HCT116 (cell line): ENCODE results near the gene PTBP3. TPM values are rescaled to one million over a fixed set of nuclear protein-coding genes. Genes with fewer than 3 reads are reported as not detected.

Source experiments
- ATAC-seq: fragments of 200-7000 bp; cut with Tn5 transposase; 2 replicates; pipeline ENCODE4 v1.9.1; 2020; ENCODE audit warnings: mild to moderate bottlenecking, moderate library complexity
- BruUV-seq: library from RNA; stranded (reverse); fragments of 400-500 nt; replicated peaks from 2 replicates; lab custom pipeline; 2021; lab: Mats Ljungman, UMichigan
- CTCF ChIA-PET: fragments of 300-600 bp; sonication (Branson Sonifier 250); formaldehyde crosslinking; loops from one replicate; lab custom pipeline; 2021; ENCODE audit warnings: antibody characterized with exemption; lab: Charles Lee
- POLR2A ChIA-PET: fragments of 300-600, 350-600 bp; sonication (Branson Sonifier 250); formaldehyde crosslinking; loops from one replicate; lab custom pipeline; 2021; ENCODE audit warnings: antibody characterized with exemption; lab: Charles Lee
- RAD21 ChIA-PET, 2 experiments: fragments of 300-600 bp; sonication (Branson Sonifier 250); formaldehyde crosslinking; loops; one replicate each; lab custom pipeline; 2023; ENCODE audit warnings: low total read pairs in 2 of 2; ENCODE audit not compliant: uncharacterized antibody in 2 of 2, unreplicated experiment in 2 of 2, low non-redundant PET in 1 of 2; lab: Charles Lee
- DNase-seq: peaks from one replicate; pipeline ENCODE4 v3.0.0-alpha.2; 2010; ENCODE audit warnings: low read depth, low spot score
- H2AFZ ChIP-seq: fragments of 200-600 bp; shearing (Covaris generic), sonication (generic); 2 replicates; pipeline ENCODE4 v1.6.1; 2017; ENCODE audit warnings: low read depth, mixed run types, mixed read lengths, antibody characterized with exemption, low read length; ENCODE audit not compliant: poor library complexity, severe bottlenecking
- H3K27ac ChIP-seq: 2 replicates; pipeline ENCODE4 v1.5.1; 2012; ENCODE audit warnings: low read depth, low read length
- H3K27me3 ChIP-seq: fragments of 200-600 bp; sonication (generic); 2 replicates; pipeline ENCODE4 v1.6.1; 2016; ENCODE audit warnings: mixed run types, low read length, mixed read lengths; ENCODE audit not compliant: insufficient read depth
- H3K36me3 ChIP-seq, 2 experiments: fragments of 200-500 bp in 1 of 2; fragments of 200-600 bp in 1 of 2; sonication (Bioruptor generic) in 1 of 2; sonication (generic) in 1 of 2; 2 replicates each; pipeline versions ENCODE4 v1.5.1 to v1.6.1; 2014 to 2016; ENCODE audit warnings: low read length in 2 of 2, inconsistent platforms in 1 of 2, mixed read lengths in 1 of 2, mixed run types in 1 of 2; ENCODE audit not compliant: insufficient read depth in 2 of 2, control insufficient read depth in 1 of 2
- H3K4me1 ChIP-seq, 2 experiments: fragments of 200-600 bp in 1 of 2; sonication (generic) in 1 of 2; 2 replicates each; pipeline versions ENCODE4 v1.5.1 to v1.6.1; 2012 to 2017; ENCODE audit warnings: low read length in 2 of 2, inconsistent platforms in 1 of 2, mild to moderate bottlenecking in 1 of 2, mixed read lengths in 1 of 2, mixed run types in 1 of 2, moderate library complexity in 1 of 2; ENCODE audit not compliant: insufficient read depth in 2 of 2, control insufficient read depth in 1 of 2
- H3K4me2 ChIP-seq: fragments of 200-600 bp; sonication (generic); 2 replicates; pipeline ENCODE4 v1.6.1; 2017; ENCODE audit warnings: mixed run types, low read length, mixed read lengths
- H3K4me3 ChIP-seq, 2 experiments: fragments of 200-600 bp in 1 of 2; sonication (generic) in 1 of 2; replicated peaks in 1 of 2; 2 replicates each; pipeline ENCODE4 v1.5.1; 2011 to 2016; ENCODE audit warnings: low read length in 2 of 2, control low read depth in 1 of 2, low read depth in 1 of 2, mild to moderate bottlenecking in 1 of 2, mixed read lengths in 1 of 2, mixed run types in 1 of 2
- H3K79me2 ChIP-seq: fragments of 200-600 bp; sonication (generic); 2 replicates; pipeline ENCODE4 v1.6.1; 2017; ENCODE audit warnings: mild to moderate bottlenecking, mixed run types, low read length, moderate library complexity, mixed read lengths; ENCODE audit not compliant: insufficient read depth
- H3K9ac ChIP-seq: fragments of 200-600 bp; sonication (generic); 2 replicates; pipeline ENCODE4 v1.6.1; 2016; ENCODE audit warnings: low read length, mixed read lengths
- H3K9me2 ChIP-seq: fragments of 200-600 bp; sonication (generic), shearing (Covaris generic); 2 replicates; pipeline ENCODE4 v1.6.1; 2017; ENCODE audit warnings: mixed run types, mild to moderate bottlenecking, moderate library complexity; ENCODE audit not compliant: insufficient read depth
- H3K9me3 ChIP-seq, 2 experiments: fragments of 200-500 bp in 1 of 2; fragments of 200-600 bp in 1 of 2; sonication (Bioruptor generic) in 1 of 2; sonication (generic) in 1 of 2; 2 replicates each; pipeline ENCODE4 v1.6.1; 2014 to 2017; ENCODE audit warnings: low read length in 2 of 2, mixed read lengths in 2 of 2, inconsistent platforms in 1 of 2, low read depth in 1 of 2, mild to moderate bottlenecking in 1 of 2, mixed run types in 1 of 2, moderate library complexity in 1 of 2; ENCODE audit not compliant: control insufficient read depth in 1 of 2, insufficient read depth in 1 of 2
- H4K20me1 ChIP-seq: fragments of 200-600 bp; sonication (generic), shearing (Covaris generic); 2 replicates; pipeline ENCODE4 v1.6.1; 2017; ENCODE audit warnings: mixed run types, mild to moderate bottlenecking, moderate library complexity; ENCODE audit not compliant: insufficient read depth
- CEBPB ChIP-seq: IDR thresholded peaks from 2 replicates; pipeline ENCODE4 v1.6.1; 2012; ENCODE audit warnings: low read depth
- EGR1 ChIP-seq: IDR thresholded peaks from 2 replicates; pipeline ENCODE4 v1.6.1; 2012; ENCODE audit warnings: low read depth
- EZH2phosphoT487 ChIP-seq: fragments of 200-600 bp; IDR thresholded peaks from 2 replicates; pipeline ENCODE4 v1.6.1; 2018; ENCODE audit warnings: antibody characterized with exemption, borderline replicate concordance
- FOSL1 ChIP-seq: IDR thresholded peaks from 2 replicates; pipeline ENCODE4 v1.6.1; 2012; ENCODE audit warnings: low read depth
- JUND ChIP-seq: IDR thresholded peaks from 2 replicates; pipeline ENCODE4 v1.6.1; 2012
- POLR2A ChIP-seq: IDR thresholded peaks from 2 replicates; pipeline ENCODE4 v1.7.0; 2011; ENCODE audit warnings: borderline replicate concordance; ENCODE audit not compliant: insufficient read depth, insufficient read length; ENCODE audit errors: extremely low read depth
- SRF ChIP-seq: IDR thresholded peaks from 2 replicates; pipeline ENCODE4 v1.6.1; 2012; ENCODE audit warnings: low read depth
- TCF7L2 ChIP-seq: IDR thresholded peaks from 2 replicates; pipeline ENCODE4 v1.7.0; 2011; ENCODE audit warnings: borderline replicate concordance, inconsistent platforms; ENCODE audit not compliant: insufficient read depth, insufficient read length; ENCODE audit errors: extremely low read depth
- ZFX ChIP-seq: fragments of 450-650 bp; IDR thresholded peaks from 2 replicates; pipeline ENCODE4 v1.6.1; 2017
- ZNF274 ChIP-seq: fragments of 200-500 bp; sonication (Bioruptor generic); IDR thresholded peaks from 2 replicates; pipeline ENCODE4 v1.6.1; 2014; ENCODE audit warnings: mild to moderate bottlenecking, low read depth, low read length, inconsistent platforms
- intact Hi-C: fragments of 100-400 bp; cut with micrococcal nuclease; formaldehyde crosslinking; loops from 2 replicates; pipeline ENCODE4 v1.10.0; 2022
- total RNA-seq: library from RNA; stranded (reverse); gene quantifications from one replicate; pipeline ENCODE4 v1.2.1, GENCODE V29; 2021; ENCODE audit not compliant: unreplicated experiment
- TF ChIP-seq, protein P1 (sequence below), 3 experiments: fragments of 200-600 bp in 1 of 3; sonication (generic) in 1 of 3; IDR thresholded peaks in 2 of 3; conservative IDR thresholded peaks in 1 of 3; 2 replicates each; pipeline ENCODE4 v1.5.1; 2012 to 2017; ENCODE audit warnings: low read depth in 2 of 3, low read length in 2 of 3, antibody characterized with exemption in 1 of 3, borderline replicate concordance in 1 of 3, control low read depth in 1 of 3, mild to moderate bottlenecking in 1 of 3, mixed read lengths in 1 of 3, mixed run types in 1 of 3, moderate library complexity in 1 of 3; ENCODE audit not compliant: insufficient read depth in 1 of 3
- TF ChIP-seq, protein P2 (sequence below): IDR thresholded peaks from 2 replicates; pipeline ENCODE4 v1.6.1; 2012
- TF ChIP-seq, protein P3 (sequence below): IDR thresholded peaks from 2 replicates; pipeline ENCODE4 v1.6.1; 2011; ENCODE audit warnings: mild to moderate bottlenecking, low read length, moderate library complexity; ENCODE audit not compliant: insufficient replicate concordance; ENCODE audit errors: extremely low read depth

The PTBP3 gene
- total RNA-seq, 1 experiment from 2014 or later, result 102 TPM

DNA sequence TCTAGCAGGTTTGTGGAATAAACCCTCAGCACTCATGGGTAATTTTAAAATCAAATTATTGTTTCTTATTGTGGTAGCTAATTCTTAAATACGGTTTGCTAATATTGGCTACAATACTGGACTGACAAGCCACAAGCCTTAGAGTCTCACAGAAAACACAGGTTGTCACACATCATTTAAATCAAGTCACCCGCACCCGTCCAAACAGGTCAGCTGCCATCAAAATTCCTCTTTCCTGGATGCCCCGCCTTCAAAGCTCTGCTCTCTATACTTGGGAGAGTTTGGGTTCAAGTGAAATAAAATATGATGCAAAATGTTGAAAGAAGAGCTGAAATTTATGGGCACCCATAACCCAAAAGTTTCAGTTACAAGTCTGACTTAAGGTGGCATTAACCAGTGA is 146.0 kb downstream of the PTBP3 start (continued):
- TF ChIP-seq, protein P1, sequence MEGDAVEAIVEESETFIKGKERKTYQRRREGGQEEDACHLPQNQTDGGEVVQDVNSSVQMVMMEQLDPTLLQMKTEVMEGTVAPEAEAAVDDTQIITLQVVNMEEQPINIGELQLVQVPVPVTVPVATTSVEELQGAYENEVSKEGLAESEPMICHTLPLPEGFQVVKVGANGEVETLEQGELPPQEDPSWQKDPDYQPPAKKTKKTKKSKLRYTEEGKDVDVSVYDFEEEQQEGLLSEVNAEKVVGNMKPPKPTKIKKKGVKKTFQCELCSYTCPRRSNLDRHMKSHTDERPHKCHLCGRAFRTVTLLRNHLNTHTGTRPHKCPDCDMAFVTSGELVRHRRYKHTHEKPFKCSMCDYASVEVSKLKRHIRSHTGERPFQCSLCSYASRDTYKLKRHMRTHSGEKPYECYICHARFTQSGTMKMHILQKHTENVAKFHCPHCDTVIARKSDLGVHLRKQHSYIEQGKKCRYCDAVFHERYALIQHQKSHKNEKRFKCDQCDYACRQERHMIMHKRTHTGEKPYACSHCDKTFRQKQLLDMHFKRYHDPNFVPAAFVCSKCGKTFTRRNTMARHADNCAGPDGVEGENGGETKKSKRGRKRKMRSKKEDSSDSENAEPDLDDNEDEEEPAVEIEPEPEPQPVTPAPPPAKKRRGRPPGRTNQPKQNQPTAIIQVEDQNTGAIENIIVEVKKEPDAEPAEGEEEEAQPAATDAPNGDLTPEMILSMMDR (IDR thresholded peaks at IDR 0.05 in 2 of 3, conservative IDR thresholded peaks at IDR 0.05 in 1 of 3; ENCODE audit: borderline replicate concordance in 1 of 3, insufficient read depth in 1 of 3, low read depth in 2 of 3, low read length in 2 of 3), result no peak
- TF ChIP-seq FOSL1 (no peak), EGR1 (no peak), EZH2phosphoT487 (no peak), POLR2A (no peak), TCF7L2 (no peak), JUND (no peak)
- TF ChIP-seq, protein P2, sequence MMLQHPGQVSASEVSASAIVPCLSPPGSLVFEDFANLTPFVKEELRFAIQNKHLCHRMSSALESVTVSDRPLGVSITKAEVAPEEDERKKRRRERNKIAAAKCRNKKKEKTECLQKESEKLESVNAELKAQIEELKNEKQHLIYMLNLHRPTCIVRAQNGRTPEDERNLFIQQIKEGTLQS, result no peak

DNA sequence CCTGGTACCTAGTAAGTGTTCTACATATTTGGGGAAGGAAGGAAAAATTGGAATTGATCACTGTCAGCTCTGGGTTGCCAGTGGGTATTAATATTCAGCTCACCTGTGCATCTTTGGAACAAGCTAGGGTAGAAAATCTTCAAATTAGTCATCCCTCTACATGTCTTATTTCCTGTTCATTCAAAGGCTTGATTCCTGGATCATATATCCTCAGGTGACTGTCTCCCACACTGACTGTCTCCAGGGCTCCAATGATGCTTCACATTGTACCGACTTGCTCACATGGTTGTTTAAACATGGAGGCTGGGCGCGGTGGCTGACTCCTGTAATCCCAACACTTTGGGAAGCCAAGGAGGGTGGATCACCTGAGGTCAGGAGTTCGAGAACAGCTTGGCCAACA is 146.7 kb downstream of the PTBP3 start:
- ChIA-PET CTCF (no interaction called here), POLR2A (no interaction called here), RAD21 (no interaction called here)
- Histone ChIP-seq H3K27ac (no peak overlapping the region), H3K9me3 (no peaks in the 10 kb centered on the region), H3K27me3 (no peaks in the 10 kb centered on the region), H3K4me1 (no peaks in the 10 kb centered on the region), H2AFZ (no peak overlapping the region), H3K4me2 (no peak overlapping the region), H3K4me3 (no peak overlapping the region), H3K9me2 (no peaks in the 10 kb centered on the region), H3K79me2 (no peaks in the 10 kb centered on the region), H4K20me1 (no peaks in the 10 kb centered on the region), H3K36me3 (no peaks in the 10 kb centered on the region), H3K9ac (no peak overlapping the region)
- BruUV-seq, result no TSS peak
- no peak for DNase-seq
- ATAC-seq, result no peak
- TF ChIP-seq, protein P3, sequence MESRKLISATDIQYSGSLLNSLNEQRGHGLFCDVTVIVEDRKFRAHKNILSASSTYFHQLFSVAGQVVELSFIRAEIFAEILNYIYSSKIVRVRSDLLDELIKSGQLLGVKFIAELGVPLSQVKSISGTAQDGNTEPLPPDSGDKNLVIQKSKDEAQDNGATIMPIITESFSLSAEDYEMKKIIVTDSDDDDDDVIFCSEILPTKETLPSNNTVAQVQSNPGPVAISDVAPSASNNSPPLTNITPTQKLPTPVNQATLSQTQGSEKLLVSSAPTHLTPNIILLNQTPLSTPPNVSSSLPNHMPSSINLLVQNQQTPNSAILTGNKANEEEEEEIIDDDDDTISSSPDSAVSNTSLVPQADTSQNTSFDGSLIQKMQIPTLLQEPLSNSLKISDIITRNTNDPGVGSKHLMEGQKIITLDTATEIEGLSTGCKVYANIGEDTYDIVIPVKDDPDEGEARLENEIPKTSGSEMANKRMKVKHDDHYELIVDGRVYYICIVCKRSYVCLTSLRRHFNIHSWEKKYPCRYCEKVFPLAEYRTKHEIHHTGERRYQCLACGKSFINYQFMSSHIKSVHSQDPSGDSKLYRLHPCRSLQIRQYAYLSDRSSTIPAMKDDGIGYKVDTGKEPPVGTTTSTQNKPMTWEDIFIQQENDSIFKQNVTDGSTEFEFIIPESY, result no peak
- TF ChIP-seq ZFX (no peak), CEBPB (no peak), SRF (no peak), ZNF274 (no peak)
- intact Hi-C loops, result no loop called here
